ENCODE results near the gene BRMS1L.

GRCh38 chr14:35810963-35811362 is 15.2 kb upstream of the BRMS1L start:
- TF ChIP-seq CTCF (IDR thresholded peaks at IDR 0.05), result no peak
- TF ChIP-seq POLR2A (IDR thresholded peaks at IDR 0.05), result no peak

All from adrenal gland (tissue), 5 donors.